Activated T-helper 2 cell treated with anti-CD3 and anti-CD28 coated beads, Interferon-gamma antibody, Interleukin-2, Interleukin-4, amounts not matched to agents 10 μg/mL and 5 μg/mL and 100 μg/mL, durations not matched to agents 14 hours and 24 hours and 36 hours (primary cell): Measurements from ENCODE around the gene ST6GALNAC6. TPM values are rescaled to one million over a fixed set of nuclear protein-coding genes. Genes with fewer than 3 reads are reported as not detected.
"Not testable (repeated sequence)": the region's sequence is repeated elsewhere in the genome, so short reads cannot be mapped to it uniquely, and the experiment has no call there.

Experiments
- DNase-seq: peaks from one replicate; pipeline ENCODE4 v3.0.0; 2021; ENCODE audit warnings: low spot score
- H3K27ac Mint-ChIP-seq: one replicate; pipeline ENCODE4 v1.8.0; 2021; ENCODE audit warnings: mixed read lengths
- H3K27me3 Mint-ChIP-seq: one replicate; pipeline ENCODE4 v1.8.0; 2021; ENCODE audit warnings: low read depth, mixed read lengths
- H3K36me3 Mint-ChIP-seq: one replicate; pipeline ENCODE4 v1.8.0; 2021; ENCODE audit warnings: low read depth, mixed read lengths
- H3K4me1 Mint-ChIP-seq: one replicate; pipeline ENCODE4 v1.8.0; 2021; ENCODE audit warnings: low read depth, mixed read lengths
- H3K4me3 Mint-ChIP-seq: one replicate; pipeline ENCODE4 v1.8.0; 2021; ENCODE audit warnings: low read depth, mild to moderate bottlenecking, moderate library complexity, mixed read lengths
- H3K9me3 Mint-ChIP-seq: one replicate; pipeline ENCODE4 v1.8.0; 2021; ENCODE audit warnings: mixed read lengths
- intact Hi-C: fragments of 100-400 bp; cut with micrococcal nuclease; formaldehyde crosslinking; loops from one replicate; pipeline ENCODE4 v1.15.1; 2023
- total RNA-seq: library from RNA; stranded (reverse); gene quantifications from 2 replicates; pipeline ENCODE4 v1.2.3, GENCODE V29; 2022

ST6GALNAC6 gene
- total RNA-seq, 1 donor from 2014 or later = 60.7 TPM

DNA sequence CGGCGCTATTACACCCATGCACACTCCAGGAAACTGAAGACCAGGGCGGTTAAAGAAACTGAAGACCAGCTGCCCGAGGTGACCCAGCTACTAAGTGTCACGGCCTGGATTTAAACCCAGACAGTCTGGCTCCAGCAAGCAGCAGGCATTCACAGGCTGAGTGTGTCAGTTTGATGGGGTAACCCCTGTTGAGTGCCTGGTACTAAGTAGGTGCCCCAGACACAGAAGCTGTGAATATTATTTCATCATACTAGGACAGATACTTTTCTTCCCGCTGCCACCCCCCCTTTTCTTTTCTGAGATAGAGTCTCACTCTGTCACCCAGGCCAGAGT is 52.3 kb downstream of the ST6GALNAC6 start:
- Mint-ChIP-seq H3K27ac (no peak overlapping the region), H3K4me3 (no peak overlapping the region), H3K4me1 (peaks cover 5% of the 10 kb centered on the region), H3K9me3 (peaks cover 18% of the 10 kb centered on the region), H3K36me3 (peaks cover 36% of the 10 kb centered on the region), H3K27me3 (no peaks in the 10 kb centered on the region)
- no peak for DNase-seq
- intact Hi-C loops = no loop called here

GRCh38 chr9:127846443-127847177 is 52.8 kb downstream of the ST6GALNAC6 start:
- Mint-ChIP-seq H3K27ac (no peak overlapping the region), H3K9me3 (peaks cover 18% of the 10 kb centered on the region)

GRCh38 chr9:127845619-127846018 is 53.8 kb downstream of the ST6GALNAC6 start:
- peaks cover 16% of the 10 kb centered on the region for H3K9me3 Mint-ChIP-seq
- peaks cover 21% of the 10 kb centered on the region for H3K36me3 Mint-ChIP-seq
- H3K27ac Mint-ChIP-seq, H3K27me3 Mint-ChIP-seq, DNase-seq, H3K4me1 Mint-ChIP-seq, H3K4me3 Mint-ChIP-seq, intact Hi-C loops: not testable (repeated sequence)

More at GRCh38 chr9:127846443-127847177, 52.8 kb downstream of the ST6GALNAC6 start:
- peaks cover 31% of the 10 kb centered on the region for H3K36me3 Mint-ChIP-seq
- H3K4me1 Mint-ChIP-seq = no peaks in the 10 kb centered on the region
- H3K27me3 Mint-ChIP-seq = no peaks in the 10 kb centered on the region
- intact Hi-C loops = no loop called here
- no peak for DNase-seq
- H3K4me3 Mint-ChIP-seq = no peak overlapping the region

GRCh38 chr9:127844821-127845359 is 54.5 kb downstream of the ST6GALNAC6 start:
- Mint-ChIP-seq H3K27ac (no peak overlapping the region), H3K36me3 (peaks cover 14% of the 10 kb centered on the region)

DNA sequence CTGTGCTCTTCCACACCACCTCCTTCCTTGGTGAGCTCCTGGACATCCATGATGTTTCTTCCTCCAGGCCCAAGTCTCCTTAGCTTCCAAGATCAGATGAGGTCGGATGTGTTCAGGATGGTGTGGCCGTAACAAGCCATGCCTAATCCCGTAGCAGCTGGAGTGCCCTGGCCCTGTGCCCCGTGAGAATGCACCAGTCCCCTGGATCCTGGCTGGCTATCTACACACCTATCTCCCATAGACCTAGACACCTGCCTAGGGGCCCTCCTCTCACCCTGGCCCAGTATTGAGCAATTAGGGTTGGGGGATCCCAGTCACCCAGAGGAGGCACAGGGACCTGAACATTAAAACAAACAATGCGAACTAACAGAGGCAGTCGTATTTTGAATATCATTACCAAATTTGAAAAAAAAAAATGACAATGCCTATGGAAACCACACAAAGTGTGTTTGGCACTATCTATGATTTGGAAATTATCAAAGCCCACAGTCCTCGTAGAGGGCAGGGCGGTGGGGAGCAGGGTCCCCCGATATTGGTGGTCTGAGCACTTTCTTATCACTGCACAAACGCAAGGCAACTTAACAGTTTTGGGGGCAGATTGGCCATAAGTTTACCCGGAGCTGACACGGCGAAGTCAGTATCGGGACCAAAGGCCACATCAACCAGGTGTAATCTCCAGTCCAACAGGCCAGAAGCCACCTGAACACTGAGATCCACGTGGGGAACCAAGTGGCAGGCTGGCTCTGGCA is 58.1 kb downstream of the ST6GALNAC6 start:
- Mint-ChIP-seq H3K9me3 (no peaks in the 10 kb centered on the region), H3K27ac (no peak overlapping the region), H3K27me3 (no peaks in the 10 kb centered on the region), H3K4me1 (no peaks in the 10 kb centered on the region), H3K4me3 (no peak overlapping the region), H3K36me3 (no peaks in the 10 kb centered on the region)
- DNase-seq = no peak
- intact Hi-C loops = no loop called here

More at GRCh38 chr9:127844821-127845359, 54.5 kb downstream of the ST6GALNAC6 start:
- peaks cover 13% of the 10 kb centered on the region for H3K9me3 Mint-ChIP-seq
- no peak overlapping the region for H3K4me3 Mint-ChIP-seq
- intact Hi-C loops = no loop called here
- no peak for DNase-seq
- no peaks in the 10 kb centered on the region for H3K4me1 Mint-ChIP-seq
- no peaks in the 10 kb centered on the region for H3K27me3 Mint-ChIP-seq

DNA sequence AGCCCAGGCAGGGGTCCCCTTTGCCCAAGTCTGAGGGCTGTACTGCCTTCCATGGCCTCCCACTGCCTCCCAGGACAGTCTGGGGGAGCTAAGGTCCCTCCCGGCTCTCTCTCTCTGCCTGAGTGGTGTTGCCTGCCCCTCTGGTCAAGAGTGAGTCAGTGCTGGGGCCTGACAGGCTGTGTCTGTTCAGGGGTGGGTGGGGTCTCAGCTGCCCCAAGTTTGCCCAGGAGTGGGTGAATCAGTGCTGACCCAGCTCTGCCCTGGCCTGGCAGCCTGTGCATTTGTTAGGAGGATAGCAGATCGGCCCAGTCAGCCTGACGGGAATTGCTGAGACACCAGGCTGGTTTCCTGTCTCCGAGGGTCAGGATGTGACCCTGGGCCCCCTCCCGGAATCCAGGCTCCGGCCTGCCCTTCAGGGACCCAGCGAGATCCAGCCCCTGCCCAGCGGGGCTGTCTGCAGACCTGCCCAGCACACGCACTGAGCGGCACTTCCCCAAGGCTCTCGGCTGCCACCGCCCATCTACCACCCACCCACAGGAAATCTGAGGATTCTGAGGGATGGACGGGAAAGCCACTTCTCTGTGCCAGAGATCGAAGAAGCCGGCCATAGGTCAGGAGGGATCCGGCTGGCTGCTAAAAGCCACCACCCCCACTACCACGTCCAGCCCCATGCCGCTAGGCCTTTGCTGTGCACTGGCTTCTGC is 60.9 kb downstream of the ST6GALNAC6 start:
- H3K4me1 Mint-ChIP-seq = no peaks in the 10 kb centered on the region
- H3K4me3 Mint-ChIP-seq = no peak overlapping the region
- H3K36me3 Mint-ChIP-seq = peaks cover 2% of the 10 kb centered on the region
- intact Hi-C loops = no loop called here
- H3K27ac Mint-ChIP-seq = no peak overlapping the region
- no peaks in the 10 kb centered on the region for H3K9me3 Mint-ChIP-seq
- DNase-seq = no peak
- H3K27me3 Mint-ChIP-seq = no peaks in the 10 kb centered on the region

- Mint-ChIP-seq H3K4me1 (peaks cover 1% of the 10 kb centered on the region), H3K4me3 (no peak overlapping the region), H3K36me3 (peaks cover 2% of the 10 kb centered on the region), H3K9me3 (no peaks in the 10 kb centered on the region), H3K27me3 (no peaks in the 10 kb centered on the region), H3K27ac (no peak overlapping the region)
- intact Hi-C loops = no loop called here
- DNase-seq = no peak
These were observed 62.1 kb downstream of the ST6GALNAC6 start for GRCh38 chr9:127837346-127837745.

GRCh38 chr9:127836561-127836960 is 62.8 kb downstream of the ST6GALNAC6 start:
- H3K27ac Mint-ChIP-seq, intact Hi-C loops, H3K27me3 Mint-ChIP-seq, H3K36me3 Mint-ChIP-seq, H3K9me3 Mint-ChIP-seq, H3K4me1 Mint-ChIP-seq, DNase-seq, H3K4me3 Mint-ChIP-seq: not testable (repeated sequence)

DNA sequence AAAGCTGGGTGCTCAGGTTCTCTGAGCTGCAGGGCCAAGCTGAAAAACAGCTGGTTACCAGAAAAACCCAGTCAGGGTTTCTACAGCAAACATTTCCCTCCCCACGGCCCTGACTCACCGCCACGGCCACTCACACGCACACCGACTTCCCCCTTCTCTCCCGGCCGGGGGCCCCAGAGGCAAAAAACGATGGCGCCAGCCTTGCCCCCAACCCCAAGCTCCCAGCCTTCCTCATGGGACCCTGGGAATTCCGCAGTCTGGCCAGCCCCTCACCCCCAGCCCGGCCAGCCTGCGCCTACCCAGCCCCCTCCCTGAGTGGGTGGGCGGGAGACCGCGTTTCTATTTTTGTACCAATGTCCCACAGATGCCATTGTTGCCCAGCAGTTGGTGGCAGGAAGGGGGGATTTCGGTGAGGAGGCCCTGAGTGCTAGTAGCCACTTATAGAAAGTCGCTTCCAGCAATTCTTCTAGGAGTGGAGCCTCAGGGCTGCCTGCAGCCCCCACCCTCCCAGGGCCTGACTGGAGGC is 63.3 kb downstream of the ST6GALNAC6 start:
- no peak overlapping the region for H3K27ac Mint-ChIP-seq
- intact Hi-C loops = no loop called here
- no peaks in the 10 kb centered on the region for H3K27me3 Mint-ChIP-seq
- H3K4me1 Mint-ChIP-seq = peaks cover 3% of the 10 kb centered on the region
- H3K4me3 Mint-ChIP-seq = no peak overlapping the region
- no peaks in the 10 kb centered on the region for H3K9me3 Mint-ChIP-seq
- no peak for DNase-seq
- H3K36me3 Mint-ChIP-seq = peaks cover 2% of the 10 kb centered on the region

Other genes with a start within 250 kb of the ST6GALNAC6 start
- gene CFAP157, start 192.6 kb downstream of the ST6GALNAC6 start, total RNA-seq = 0.18 TPM in 1 of 2 replicates, not detected in the other
- gene PTRH1, start 183.9 kb downstream of the ST6GALNAC6 start, total RNA-seq = 20.1 and 21.5 TPM in 2 replicates
- 0.18 TPM in 1 of 2 replicates, not detected in the other for gene TTC16, start 183.5 kb downstream of the ST6GALNAC6 start, total RNA-seq
- gene TOR2A, start 164.3 kb downstream of the ST6GALNAC6 start, total RNA-seq = 20.2 and 20.6 TPM in 2 replicates
- gene SH2D3C, start 120.9 kb downstream of the ST6GALNAC6 start, total RNA-seq = 23.6 and 25.1 TPM in 2 replicates
- gene CDK9, start 113.6 kb downstream of the ST6GALNAC6 start, total RNA-seq = 98.1 and 99.8 TPM in 2 replicates
- 116 and 137 TPM in 2 replicates for gene FPGS, start 96.7 kb downstream of the ST6GALNAC6 start, total RNA-seq
- 27.5 and 28.1 TPM in 2 replicates for gene ENG, start 44.9 kb downstream of the ST6GALNAC6 start, total RNA-seq
- gene AK1, start 21.9 kb downstream of the ST6GALNAC6 start, total RNA-seq = 19.6 and 21.0 TPM in 2 replicates
- 25.6 and 28.7 TPM in 2 replicates for gene ST6GALNAC4, start 17.4 kb upstream of the ST6GALNAC6 start, total RNA-seq
- 1.4 and 3.4 TPM in 2 replicates for gene PIP5KL1, start 31.2 kb upstream of the ST6GALNAC6 start, total RNA-seq
- gene DPM2, start 38.3 kb upstream of the ST6GALNAC6 start, total RNA-seq = 55.7 and 57.4 TPM in 2 replicates
- 43.8 and 53.3 TPM in 2 replicates for gene EEIG1, start 81.4 kb upstream of the ST6GALNAC6 start, total RNA-seq
- gene NAIF1, start 167.7 kb upstream of the ST6GALNAC6 start, total RNA-seq = 10.2 and 10.5 TPM in 2 replicates
- 11.3 and 11.9 TPM in 2 replicates for gene SLC25A25, start 168.6 kb upstream of the ST6GALNAC6 start, total RNA-seq
- gene PTGES2, start 228.1 kb upstream of the ST6GALNAC6 start, total RNA-seq = 67.8 and 77.6 TPM in 2 replicates
- gene LCN2, start 249.8 kb upstream of the ST6GALNAC6 start, total RNA-seq = not detected in 2 replicates